GM12891 (cell line): ENCODE data around the gene TMEM44.
"Not testable (repeated sequence)": the region's sequence is repeated elsewhere in the genome, so short reads cannot be mapped to it uniquely, and the experiment has no call there.

ENCODE experiments used
- DNase-seq: peaks from one replicate; pipeline ENCODE4 v3.0.0; 2011; ENCODE audit warnings: low spot score; ENCODE audit not compliant: insufficient read length
- FAIRE-seq: peaks from 2 replicates; lab custom pipeline; 2011; peaks lifted over from hg19 to GRCh38; lab: Jason Lieb, UNC
- PAX5 ChIP-seq: IDR thresholded peaks from 2 replicates; pipeline ENCODE4 v1.6.1; 2011; ENCODE audit warnings: low read length, moderate library complexity, mild to moderate bottlenecking; ENCODE audit not compliant: insufficient read depth, severe bottlenecking
- POLR2A ChIP-seq: IDR thresholded peaks from 2 replicates; pipeline ENCODE4 v1.6.1; 2011; ENCODE audit warnings: low read depth, low read length, control low read depth
- POLR2AphosphoS5 ChIP-seq: IDR thresholded peaks from 2 replicates; pipeline ENCODE4 v1.6.1; 2011; ENCODE audit warnings: low read depth, low read length, control low read depth
- POU2F2 ChIP-seq: IDR thresholded peaks from 2 replicates; pipeline ENCODE4 v1.6.1; 2011; ENCODE audit warnings: low read depth, mild to moderate bottlenecking, control low read depth, low read length, moderate library complexity
- SPI1 ChIP-seq: IDR thresholded peaks from 2 replicates; pipeline ENCODE4 v1.6.1; 2011; ENCODE audit warnings: low read depth, low read length, control low read depth
- TAF1 ChIP-seq: IDR thresholded peaks from 2 replicates; pipeline ENCODE4 v1.6.1; 2011; ENCODE audit warnings: low read depth, low read length, control low read depth

Gene TMEM44

GRCh38 chr3:194632226-194632808, 902 bp downstream of the TMEM44 start:
- FAIRE-seq = no peak
- no peak for DNase-seq
- TF ChIP-seq PAX5 (no peak), POU2F2 (no peak), TAF1 (no peak), SPI1 (no peak), POLR2AphosphoS5 (no peak), POLR2A (no peak)

- TF ChIP-seq PAX5 (no peak), POU2F2 (no peak), SPI1 (no peak), TAF1 (no peak), POLR2A (no peak), POLR2AphosphoS5 (no peak)
- DNase-seq = no peak
- FAIRE-seq = no peak
Measured at GRCh38 chr3:194631696-194632095, 1.5 kb downstream of the TMEM44 start.

- DNase-seq, FAIRE-seq: not testable (repeated sequence)
Measured at GRCh38 chr3:194630681-194631080, 2.5 kb downstream of the TMEM44 start.

GRCh38 chr3:194624956-194625355, 8.3 kb downstream of the TMEM44 start:
- FAIRE-seq (no peak), DNase-seq (no peak)
- TF ChIP-seq POLR2AphosphoS5 (no peak), PAX5 (no peak)

- DNase-seq (no peak), FAIRE-seq (no peak)
- no peak for TF ChIP-seq SPI1
- TF ChIP-seq POU2F2 = no peak
- TF ChIP-seq POLR2A = no peak
- no peak for TF ChIP-seq POLR2AphosphoS5
- no peak for TF ChIP-seq PAX5
- TF ChIP-seq TAF1 = no peak
Measured at GRCh38 chr3:194623449-194624290, 9.5 kb downstream of the TMEM44 start.

GRCh38 chr3:194622621-194623340, 10.4 kb downstream of the TMEM44 start:
- FAIRE-seq (no peak), DNase-seq (no peak)
- TF ChIP-seq POU2F2 = no peak
- no peak for TF ChIP-seq POLR2AphosphoS5
- TF ChIP-seq POLR2A = no peak
- no peak for TF ChIP-seq TAF1
- TF ChIP-seq PAX5 = no peak
- no peak for TF ChIP-seq SPI1

GRCh38 chr3:194621947-194622346, 11.3 kb downstream of the TMEM44 start:
- FAIRE-seq (no peak), DNase-seq (no peak)
- TF ChIP-seq TAF1 = no peak
- TF ChIP-seq POU2F2 = no peak
- no peak for TF ChIP-seq POLR2AphosphoS5
- no peak for TF ChIP-seq POLR2A
- TF ChIP-seq SPI1 = no peak

GRCh38 chr3:194620196-194620595, 13.0 kb downstream of the TMEM44 start:
- no peak for DNase-seq

GRCh38 chr3:194619741-194620140, 13.5 kb downstream of the TMEM44 start:
- DNase-seq (no peak), FAIRE-seq (no peak)
- TF ChIP-seq SPI1 (no peak), PAX5 (no peak)

More at GRCh38 chr3:194620196-194620595, 13.0 kb downstream of the TMEM44 start:
- no peak for FAIRE-seq
- TF ChIP-seq POU2F2 (no peak), SPI1 (no peak), PAX5 (no peak)
